Mucosa of descending colon (tissue), 3 donors: ENCODE data around the gene PRDM16. TPM values are rescaled to one million over a fixed set of nuclear protein-coding genes. Genes with fewer than 3 reads are reported as not detected.

Experiments
- ATAC-seq: fragments of 200-7000 bp; cut with Tn5 transposase; one replicate; pipeline ENCODE4 v1.9.1; 2020; ENCODE audit warnings: mild to moderate bottlenecking, moderate library complexity
- DNase-seq, 3 donors: peaks; one replicate each; pipeline ENCODE4 v3.0.0-alpha.2; 2020
- H3K36me3 ChIP-seq: fragments of 200-600 bp; one replicate; pipeline ENCODE4 v1.8.0; 2021; ENCODE audit warnings: low read depth, mild to moderate bottlenecking
- H3K4me1 ChIP-seq: fragments of 200-600 bp; one replicate; pipeline ENCODE4 v1.8.0; 2021; ENCODE audit warnings: low read depth, mild to moderate bottlenecking
- H3K4me3 ChIP-seq: fragments of 200-600 bp; one replicate; pipeline ENCODE4 v1.8.0; 2021; ENCODE audit warnings: mild to moderate bottlenecking
- H3K9me3 ChIP-seq: fragments of 200-600 bp; one replicate; pipeline ENCODE4 v1.8.0; 2021; ENCODE audit warnings: mild to moderate bottlenecking
- intact Hi-C, 2 donors: fragments of 100-400 bp; cut with DNase I in 1 of 2; cut with micrococcal nuclease in 1 of 2; formaldehyde crosslinking; loops; one replicate each; pipeline versions ENCODE4 v1.11.0 to v1.11.1; 2022; cut with DNase I, micrococcal nuclease
- total RNA-seq, 3 donors: library from RNA; stranded (reverse); fragmentation: NEBNext Ultra II Directional in 2 of 3; extraction: Animal tissue kit (Norgen Biotek cat#: 25700) in 2 of 3; gene quantifications; one replicate each; pipeline versions ENCODE4 v1.2.1 to v1.2.4, GENCODE V29; 2021 to 2023
- TF ChIP-seq, protein P1 (sequence below): fragments of 200-600 bp; IDR thresholded peaks from one replicate; pipeline ENCODE4 v1.8.0; 2022; ENCODE audit warnings: antibody characterized with exemption, mild to moderate bottlenecking
- donor health status: DM: no; HTN: no; CAD: no; lungs with moderate emphysema.
- donor health status: DM: no; HTN: no; CAD: no.
- donor health status: DM: no; HTN: yes; CAD: no.

Gene PRDM16
- total RNA-seq, 3 donors from 2014 or later, result 1.6 to 2.5 (median 2.4) TPM

DNA sequence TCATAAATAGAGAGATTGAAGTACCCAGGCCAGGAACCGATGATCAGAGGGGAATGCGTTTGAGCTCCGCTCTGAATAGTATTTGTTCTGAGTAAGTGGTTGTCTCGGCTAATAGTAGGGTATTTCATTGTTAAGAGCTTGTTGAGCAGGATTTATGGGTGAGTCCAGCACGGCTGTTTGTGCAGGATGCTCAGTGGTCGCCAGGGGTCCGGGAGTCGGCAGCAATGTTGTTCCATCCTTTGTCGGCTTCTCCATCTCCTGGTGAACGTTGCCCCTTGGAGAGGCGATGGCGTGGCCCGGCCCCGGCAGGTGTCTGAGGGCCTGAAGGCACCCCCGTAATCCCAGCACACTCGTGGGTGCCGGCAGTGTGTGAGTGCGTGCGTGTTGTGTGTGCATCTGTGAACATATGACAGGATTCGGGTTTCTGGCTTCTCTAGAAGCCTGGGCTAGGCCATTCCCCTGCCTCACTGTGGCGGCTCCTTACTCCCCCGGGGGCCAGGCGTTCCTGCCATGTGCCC lies 224.6 kb downstream of the PRDM16 start:
- no peak overlapping the region for H3K4me3 ChIP-seq
- H3K9me3 ChIP-seq, result no peaks in the 10 kb centered on the region
- no peak for ATAC-seq
- no peak for DNase-seq
- intact Hi-C loops, result no loop called here
- H3K36me3 ChIP-seq, result no peaks in the 10 kb centered on the region
- TF ChIP-seq, protein P1, sequence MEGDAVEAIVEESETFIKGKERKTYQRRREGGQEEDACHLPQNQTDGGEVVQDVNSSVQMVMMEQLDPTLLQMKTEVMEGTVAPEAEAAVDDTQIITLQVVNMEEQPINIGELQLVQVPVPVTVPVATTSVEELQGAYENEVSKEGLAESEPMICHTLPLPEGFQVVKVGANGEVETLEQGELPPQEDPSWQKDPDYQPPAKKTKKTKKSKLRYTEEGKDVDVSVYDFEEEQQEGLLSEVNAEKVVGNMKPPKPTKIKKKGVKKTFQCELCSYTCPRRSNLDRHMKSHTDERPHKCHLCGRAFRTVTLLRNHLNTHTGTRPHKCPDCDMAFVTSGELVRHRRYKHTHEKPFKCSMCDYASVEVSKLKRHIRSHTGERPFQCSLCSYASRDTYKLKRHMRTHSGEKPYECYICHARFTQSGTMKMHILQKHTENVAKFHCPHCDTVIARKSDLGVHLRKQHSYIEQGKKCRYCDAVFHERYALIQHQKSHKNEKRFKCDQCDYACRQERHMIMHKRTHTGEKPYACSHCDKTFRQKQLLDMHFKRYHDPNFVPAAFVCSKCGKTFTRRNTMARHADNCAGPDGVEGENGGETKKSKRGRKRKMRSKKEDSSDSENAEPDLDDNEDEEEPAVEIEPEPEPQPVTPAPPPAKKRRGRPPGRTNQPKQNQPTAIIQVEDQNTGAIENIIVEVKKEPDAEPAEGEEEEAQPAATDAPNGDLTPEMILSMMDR, result no peak
- H3K4me1 ChIP-seq, result no peaks in the 10 kb centered on the region

DNA sequence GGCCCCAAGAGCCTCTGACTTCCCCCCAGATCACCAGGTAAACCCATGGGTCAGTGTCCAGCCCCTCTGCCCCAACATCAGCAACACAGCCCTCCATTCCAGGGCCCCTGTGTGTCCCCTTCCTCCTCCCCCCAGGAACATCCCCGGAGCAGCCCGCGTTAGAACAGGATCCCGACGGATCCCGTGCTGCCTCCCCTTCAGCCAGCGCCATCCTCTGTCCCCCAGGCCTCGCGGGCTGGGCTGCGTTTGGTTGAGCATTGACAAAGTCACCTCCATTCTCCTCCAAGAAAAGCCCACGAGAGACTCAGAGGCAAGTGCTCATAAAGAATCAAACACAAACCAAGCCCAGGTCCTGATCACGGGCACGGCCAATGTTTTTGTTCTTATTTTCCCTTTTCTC lies 225.4 kb downstream of the PRDM16 start:
- DNase-seq (no peak), ATAC-seq (no peak)
- Histone ChIP-seq H3K4me3 (no peak overlapping the region), H3K36me3 (no peaks in the 10 kb centered on the region), H3K4me1 (no peaks in the 10 kb centered on the region), H3K9me3 (no peaks in the 10 kb centered on the region)
- TF ChIP-seq, protein P1, result no peak
- intact Hi-C loops, result no loop called here

DNA sequence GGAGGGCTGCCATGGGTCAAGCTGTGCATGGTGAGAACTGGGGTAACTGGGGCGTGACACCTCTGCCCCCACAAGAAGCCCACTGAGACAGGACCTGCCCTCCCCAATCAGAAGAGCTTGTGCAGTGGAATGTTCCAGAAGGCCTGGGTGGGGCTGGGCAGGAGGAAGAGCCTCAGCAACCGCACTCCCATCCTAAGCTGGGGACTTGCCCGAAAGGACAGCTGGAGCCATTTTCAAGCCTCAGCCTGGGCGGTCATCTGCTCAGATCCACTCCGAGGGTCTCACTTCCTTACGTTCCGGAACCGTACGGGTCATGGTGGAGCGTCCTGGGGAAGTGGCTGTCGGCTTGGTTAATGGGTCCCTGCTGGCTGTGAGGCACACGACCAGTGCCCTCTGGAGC lies 226.8 kb downstream of the PRDM16 start:
- TF ChIP-seq, protein P1, result no peak
- Histone ChIP-seq H3K4me1 (no peaks in the 10 kb centered on the region), H3K9me3 (no peaks in the 10 kb centered on the region), H3K36me3 (no peaks in the 10 kb centered on the region), H3K4me3 (no peak overlapping the region)
- DNase-seq (no peak), ATAC-seq (no peak)
- intact Hi-C loops, result no loop called here

DNA sequence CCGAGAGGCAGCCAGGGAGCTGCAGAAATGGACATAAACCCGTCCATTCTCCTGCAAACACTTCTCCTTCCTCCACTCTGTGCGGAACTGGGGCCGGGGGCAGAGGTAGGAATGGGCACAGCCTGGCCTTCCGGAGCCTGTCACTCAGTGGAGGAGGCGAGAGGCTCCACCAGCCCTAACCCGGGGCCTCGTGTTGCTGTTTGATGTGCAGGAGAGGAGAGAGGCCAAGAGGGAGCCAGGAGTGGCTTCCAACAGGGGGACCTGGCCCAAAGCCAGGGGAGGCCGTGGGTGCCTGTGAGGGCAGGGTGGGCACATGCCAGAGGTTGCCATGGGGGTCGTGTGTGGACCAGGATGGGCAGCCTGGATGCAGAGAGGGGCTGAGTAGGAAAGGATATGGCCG lies 227.3 kb downstream of the PRDM16 start:
- TF ChIP-seq, protein P1, result no peak
- Histone ChIP-seq H3K4me3 (no peak overlapping the region), H3K4me1 (no peaks in the 10 kb centered on the region), H3K36me3 (no peaks in the 10 kb centered on the region), H3K9me3 (no peaks in the 10 kb centered on the region)
- DNase-seq (no peak), ATAC-seq (no peak)
- intact Hi-C loops, result no loop called here

DNA sequence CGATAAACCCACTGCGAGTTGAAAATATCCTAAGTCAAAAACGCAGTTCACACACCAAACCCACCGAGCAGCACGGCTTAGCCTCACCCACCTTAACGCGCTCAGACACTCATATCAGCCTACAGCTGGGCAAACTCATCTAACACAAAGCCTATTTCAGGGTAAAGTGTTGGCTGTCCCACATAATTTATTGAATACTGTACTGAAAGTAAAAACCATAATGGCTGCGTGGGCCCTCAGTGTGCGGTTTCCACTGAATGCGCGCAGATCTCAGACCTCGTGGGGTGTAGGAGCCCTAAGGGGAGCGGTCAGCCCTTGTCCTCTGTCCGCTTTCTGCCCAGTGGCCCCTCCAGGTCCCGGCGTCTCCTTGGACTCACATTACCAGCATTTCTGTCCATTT lies 227.8 kb downstream of the PRDM16 start:
- no peak for DNase-seq
- H3K36me3 ChIP-seq, result no peaks in the 10 kb centered on the region
- no peak overlapping the region for H3K4me3 ChIP-seq
- no peaks in the 10 kb centered on the region for H3K9me3 ChIP-seq
- ATAC-seq, result no peak
- TF ChIP-seq, protein P1, result no peak
- no peaks in the 10 kb centered on the region for H3K4me1 ChIP-seq
- intact Hi-C loops, result no loop called here

DNA sequence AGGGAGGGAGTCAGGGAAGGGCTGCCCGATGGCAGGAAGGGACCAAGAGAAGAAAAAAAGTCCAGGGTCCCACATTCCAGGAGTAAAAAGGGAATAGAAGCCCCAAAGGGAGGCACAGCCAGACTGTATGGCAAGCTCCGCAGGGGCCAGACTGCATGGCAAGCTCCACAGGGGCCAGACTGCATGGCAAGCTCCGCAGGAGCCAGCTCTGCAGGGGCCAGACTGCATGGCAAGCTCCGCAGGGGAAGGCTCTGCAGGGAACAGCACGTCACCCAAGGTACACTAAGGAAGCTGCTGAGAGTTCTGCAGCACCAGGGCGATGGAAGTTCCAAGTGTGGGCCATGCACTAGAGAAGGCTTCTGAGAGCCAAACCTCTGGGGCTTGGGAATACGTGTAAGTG lies 228.8 kb downstream of the PRDM16 start:
- TF ChIP-seq, protein P1, result no peak
- DNase-seq (no peak), ATAC-seq (no peak)
- no peak overlapping the region for H3K4me3 ChIP-seq
- intact Hi-C loops, result no loop called here
- H3K36me3 ChIP-seq, result no peaks in the 10 kb centered on the region
- H3K4me1 ChIP-seq, result no peaks in the 10 kb centered on the region
- no peaks in the 10 kb centered on the region for H3K9me3 ChIP-seq
